Heart right ventricle (tissue), 16 donors: ENCODE measurements around the gene NFIL3. TPM values are rescaled to one million over a fixed set of nuclear protein-coding genes. Genes with fewer than 3 reads are reported as not detected.

Experiments
- ATAC-seq, 8 donors: fragments of 200-7000 bp; cut with Tn5 transposase; one replicate each; pipeline ENCODE4 v1.9.1; 2020; ENCODE audit warnings: mild to moderate bottlenecking in 8 of 8, moderate library complexity in 8 of 8, moderate number of reproducible peaks in 1 of 8
- DNase-seq, 2 donors: peaks; one replicate each; pipeline ENCODE4 v3.0.0-alpha.2; 2020
- H3K27ac ChIP-seq, 10 donors: fragments of 200-600 bp; sonication (generic) in 2 of 10; one replicate each; pipeline versions ENCODE4 v1.5.0 to v1.8.0; 2020 to 2022; ENCODE audit warnings: mild to moderate bottlenecking in 3 of 10
- H3K27me3 ChIP-seq, 7 donors: fragments of 200-600 bp; one replicate each; pipeline ENCODE4 v1.8.0; 2021 to 2022; ENCODE audit warnings: mild to moderate bottlenecking in 2 of 7
- H3K36me3 ChIP-seq, 9 donors: fragments of 200-600 bp; sonication (generic) in 1 of 9; one replicate each; pipeline versions ENCODE4 v1.5.0 to v1.8.0; 2020 to 2022; ENCODE audit warnings: mild to moderate bottlenecking in 2 of 9
- H3K4me1 ChIP-seq, 9 donors: fragments of 200-600 bp; sonication (generic) in 1 of 9; one replicate each; pipeline versions ENCODE4 v1.5.0 to v1.8.0; 2020 to 2022; ENCODE audit warnings: mild to moderate bottlenecking in 4 of 9
- H3K4me3 ChIP-seq, 10 donors: fragments of 200-600 bp; sonication (generic) in 2 of 10; one replicate each; pipeline versions ENCODE4 v1.5.0 to v1.8.0; 2020 to 2022; ENCODE audit warnings: mild to moderate bottlenecking in 7 of 10, moderate library complexity in 2 of 10
- H3K9me3 ChIP-seq, 11 donors: fragments of 200-600 bp in 10 of 11; sonication (generic) in 2 of 11; one replicate each; pipeline versions ENCODE4 v1.5.0 to v1.8.0; 2013 to 2022; ENCODE audit warnings: mild to moderate bottlenecking in 2 of 11, control low read depth in 1 of 11, moderate library complexity in 1 of 11
- WGBS, 2 donors: extraction: QIAGEN DNeasy Blood & Tissue Kit; methylation state at CpG; one replicate each; pipeline ENCODE4 v1.1.7; 2013; ENCODE audit warnings: inconsistent platforms in 1 of 2; 5-methylcytosine and 5-hydroxymethylcytosine counted together
- intact Hi-C, 10 donors: fragments of 100-400 bp; cut with DNase I; formaldehyde crosslinking; loops; one replicate each; pipeline versions ENCODE4 v1.11.1 to v1.14.2; 2022
- polyA plus RNA-seq, 2 donors: library from polyadenylated mRNA; stranded (reverse); fragments of 200-250 nt; gene quantifications; one replicate each; pipeline ENCODE4 v1.2.3, GENCODE V29; 2013
- total RNA-seq, 10 donors: library from RNA; stranded (reverse); fragmentation: NEBNext Ultra II Directional in 3 of 10; extraction: Animal tissue kit (Norgen Biotek cat#: 25700) in 3 of 10; gene quantifications; one replicate each; pipeline versions ENCODE4 v1.2.1 to v1.2.4, GENCODE V29; 2021 to 2023
- TF ChIP-seq, protein P1 (sequence below), 9 donors: fragments of 200-600 bp; sonication (generic) in 2 of 9; IDR thresholded peaks; one replicate each; pipeline versions ENCODE4 v1.5.0 to v1.8.0; 2021 to 2022; ENCODE audit warnings: antibody characterized with exemption in 9 of 9, mild to moderate bottlenecking in 5 of 9, moderate library complexity in 1 of 9
- donor health status: Arrhythmogenic right ventricular cardiomyopathy.
- donor health status: ischemic (EF 13 %, LVEDD 7.1; RV severe dilation, severe dysfunction).
- donor health status: healthy with polysubstance abuse.
- donor health status: DM: no; HTN: yes; CAD: no.
- donor health status: DM: no; HTN: no; CAD: no.
- donor health status: ischemic (EF 25% LVEDD 6.9; RV normal size, moderate dysfunction).
- donor health status: ischemic (EF 25% LVEDD 5.7; RV mildly dilated, moderate dysfunction).
- donor health status: healthy.
- donor health status: DM: yes; HTN: yes; CAD: no.
- donor health status: Ischemic cardiomyopathy.
- donor health status: ischemic (EF 35%, LVEDD 5.7; RV mildly dilated, moderate dysfunction).
- donor health status: nonischemic (EF 11% LVEDD 7.7; RV severe dilation, severe dysfunction).
- donor health status: DM: yes; HTN: yes; CAD: no.
- donor health status: PGD.
- donor health status: ischemic (EF 29% LVEDD 5.4; RV normal size, mild dysfunction).
- donor health status: nonischemic (EF 23%, LVEDD 6.1; RV moderate dilation, normal function).

NFIL3 gene
- total and polyA plus RNA-seq, 12 donors: 10.8 to 88.0 (median 26.9) TPM

DNA sequence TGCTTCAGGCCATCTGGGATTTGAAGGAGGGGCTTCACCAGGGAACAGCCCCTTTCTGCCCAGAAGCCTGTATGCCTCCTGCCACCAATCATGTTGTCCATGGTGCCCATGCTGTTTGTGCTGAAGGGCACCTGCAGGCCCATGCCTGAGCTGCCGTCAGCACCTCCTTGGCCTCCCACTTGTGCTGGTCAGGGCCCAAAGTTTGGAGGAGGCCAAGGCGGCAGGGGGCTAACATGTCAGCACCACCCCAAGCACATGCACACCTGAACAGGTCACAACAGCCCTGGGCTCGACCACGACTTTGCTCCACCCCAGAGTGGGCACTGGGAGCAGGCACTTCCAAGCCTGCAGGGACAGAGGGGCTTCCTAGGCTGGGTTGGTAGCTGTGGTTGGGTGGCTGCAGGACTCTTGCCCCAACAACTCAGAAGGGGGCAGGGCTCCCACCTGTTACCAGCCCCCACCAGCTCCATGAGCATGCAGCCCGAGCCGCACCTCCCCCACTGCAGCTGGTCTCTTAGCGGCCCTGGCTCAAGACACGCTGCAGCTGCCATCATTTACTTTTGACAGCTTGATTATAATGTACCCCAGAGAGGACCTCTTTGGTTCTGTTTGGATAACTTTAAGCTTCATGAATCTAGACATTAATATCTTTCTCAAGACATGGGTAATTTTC, 19.8 kb upstream of the NFIL3 start:
- Histone ChIP-seq H3K36me3 (peaks cover 0 to 3% (median 0%) of the 10 kb centered on the region in 9 donors), H3K27me3 (peaks cover 0 to 8% (median 0%) of the 10 kb centered on the region in 7 donors), H3K27ac (no peak overlapping the region), H3K4me1 (no peaks in the 10 kb centered on the region), H3K9me3 (peaks cover 0 to 27% (median 9%) of the 10 kb centered on the region in 11 donors), H3K4me3 (no peak overlapping the region)
- TF ChIP-seq, protein P1, sequence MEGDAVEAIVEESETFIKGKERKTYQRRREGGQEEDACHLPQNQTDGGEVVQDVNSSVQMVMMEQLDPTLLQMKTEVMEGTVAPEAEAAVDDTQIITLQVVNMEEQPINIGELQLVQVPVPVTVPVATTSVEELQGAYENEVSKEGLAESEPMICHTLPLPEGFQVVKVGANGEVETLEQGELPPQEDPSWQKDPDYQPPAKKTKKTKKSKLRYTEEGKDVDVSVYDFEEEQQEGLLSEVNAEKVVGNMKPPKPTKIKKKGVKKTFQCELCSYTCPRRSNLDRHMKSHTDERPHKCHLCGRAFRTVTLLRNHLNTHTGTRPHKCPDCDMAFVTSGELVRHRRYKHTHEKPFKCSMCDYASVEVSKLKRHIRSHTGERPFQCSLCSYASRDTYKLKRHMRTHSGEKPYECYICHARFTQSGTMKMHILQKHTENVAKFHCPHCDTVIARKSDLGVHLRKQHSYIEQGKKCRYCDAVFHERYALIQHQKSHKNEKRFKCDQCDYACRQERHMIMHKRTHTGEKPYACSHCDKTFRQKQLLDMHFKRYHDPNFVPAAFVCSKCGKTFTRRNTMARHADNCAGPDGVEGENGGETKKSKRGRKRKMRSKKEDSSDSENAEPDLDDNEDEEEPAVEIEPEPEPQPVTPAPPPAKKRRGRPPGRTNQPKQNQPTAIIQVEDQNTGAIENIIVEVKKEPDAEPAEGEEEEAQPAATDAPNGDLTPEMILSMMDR (IDR thresholded peaks at IDR 0.05): no peak
- DNase-seq: no peak
- no peak for ATAC-seq
- 83 to 86% methylated on average over 8 of the region's 8 CpGs for whole genome bisulfite sequencing, 2 donors
- intact Hi-C loops: no loop called here

- peaks cover 0 to 8% (median 0%) of the 10 kb centered on the region in 9 donors for H3K4me1 ChIP-seq
- H3K9me3 ChIP-seq: no peaks in the 10 kb centered on the region
- H3K27ac ChIP-seq: no peak overlapping the region
- H3K4me3 ChIP-seq: no peak overlapping the region
- H3K36me3 ChIP-seq: no peaks in the 10 kb centered on the region
- DNase-seq (no peak), ATAC-seq (no peak)
- peaks cover 0 to 3% (median 0%) of the 10 kb centered on the region in 7 donors for H3K27me3 ChIP-seq
- TF ChIP-seq, protein P1 (IDR thresholded peaks at IDR 0.05): no peak
- intact Hi-C loops: loop anchor here in 6 of 10 donors (10.0 kb wide), 4 partner anchors 248 to 522 kb away; no protein-coding TSS in a partner anchor
- 87 to 88% methylated on average over 13 of the region's 13 CpGs for WGBS, 2 donors
Observed at GRCh38 chr9:91436841-91437240, 13.2 kb upstream of the NFIL3 start.

DNA sequence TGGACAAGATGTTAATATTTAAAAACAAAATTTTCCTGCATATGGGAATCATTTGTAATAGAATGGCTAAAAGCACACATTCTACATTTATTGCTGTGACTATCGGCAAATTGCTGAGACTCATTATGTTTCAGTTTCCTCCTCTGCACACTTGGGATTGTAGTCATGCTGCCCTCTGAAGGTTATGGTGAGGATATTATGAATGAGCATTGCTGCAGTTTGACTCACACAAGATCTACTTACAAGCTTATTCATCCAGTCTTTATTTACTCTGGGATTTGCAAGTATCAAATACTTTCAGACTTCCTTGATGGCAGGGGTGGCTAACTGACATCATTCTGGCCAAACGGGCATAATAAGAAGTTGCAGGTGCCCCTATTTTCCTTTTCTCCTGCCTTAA, 9.5 kb upstream of the NFIL3 start:
- ATAC-seq (peak in 6 of 8 donors; percentile 62 to 74 (median 68)), DNase-seq (no peak)
- intact Hi-C loops: loop anchor here in 9 of 10 donors (1.0 to 10.0 kb wide), 11 partner anchors 249 to 518 kb away; no protein-coding TSS in a partner anchor
- H3K4me3 ChIP-seq: no peak overlapping the region
- H3K4me1 ChIP-seq: peaks cover 0 to 20% (median 0%) of the 10 kb centered on the region in 9 donors
- no peaks in the 10 kb centered on the region for H3K36me3 ChIP-seq
- H3K27ac ChIP-seq: no peak overlapping the region
- WGBS, 2 donors: 33 to 41% methylated on average over 2 of the region's 2 CpGs
- H3K27me3 ChIP-seq: no peaks in the 10 kb centered on the region
- TF ChIP-seq, protein P1 (IDR thresholded peaks at IDR 0.05): peak in 8 of 9 donors; percentile 19 to 70 (median 58)
- no peaks in the 10 kb centered on the region for H3K9me3 ChIP-seq

DNA sequence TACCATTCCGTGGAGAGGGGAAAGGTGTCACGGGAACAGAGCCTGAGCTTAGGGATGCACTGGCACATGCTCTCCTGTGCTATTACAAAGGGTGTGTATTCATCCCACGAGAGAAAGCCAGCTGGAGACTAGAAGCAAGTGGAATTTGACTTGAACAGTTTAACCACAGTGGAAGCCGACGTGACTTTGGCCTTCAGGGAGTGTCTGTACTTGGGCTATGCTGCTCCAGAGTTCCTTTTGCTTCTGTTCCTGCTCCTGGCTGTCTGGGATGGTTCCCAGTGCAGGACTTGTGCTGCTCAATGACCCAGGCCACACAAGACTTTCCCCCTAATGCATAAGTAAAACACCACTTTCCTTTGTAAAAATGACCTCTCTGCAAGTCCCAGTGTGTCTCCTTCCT, 7.9 kb upstream of the NFIL3 start:
- Histone ChIP-seq H3K4me1 (peaks cover 0 to 32% (median 0%) of the 10 kb centered on the region in 9 donors), H3K9me3 (no peaks in the 10 kb centered on the region), H3K27me3 (no peaks in the 10 kb centered on the region), H3K36me3 (no peaks in the 10 kb centered on the region), H3K4me3 (no peak overlapping the region), H3K27ac (no peak overlapping the region)
- ATAC-seq (no peak), DNase-seq (no peak)
- TF ChIP-seq, protein P1 (IDR thresholded peaks at IDR 0.05): no peak
- intact Hi-C loops: loop anchor here in 9 of 10 donors (2.0 to 10.0 kb wide), 9 partner anchors 251 to 517 kb away; no protein-coding TSS in a partner anchor
- WGBS, 2 donors: 86 to 90% methylated on average over 5 of the region's 5 CpGs
